ENCODE measurements around the gene NELL1. TPM values are rescaled to one million over a fixed set of nuclear protein-coding genes. Genes with fewer than 3 reads are reported as not detected.

NELL1 gene
- polyA plus RNA-seq, 2 of the 4 experiments (the other 2 are of a cell fraction) = not detected

DNA sequence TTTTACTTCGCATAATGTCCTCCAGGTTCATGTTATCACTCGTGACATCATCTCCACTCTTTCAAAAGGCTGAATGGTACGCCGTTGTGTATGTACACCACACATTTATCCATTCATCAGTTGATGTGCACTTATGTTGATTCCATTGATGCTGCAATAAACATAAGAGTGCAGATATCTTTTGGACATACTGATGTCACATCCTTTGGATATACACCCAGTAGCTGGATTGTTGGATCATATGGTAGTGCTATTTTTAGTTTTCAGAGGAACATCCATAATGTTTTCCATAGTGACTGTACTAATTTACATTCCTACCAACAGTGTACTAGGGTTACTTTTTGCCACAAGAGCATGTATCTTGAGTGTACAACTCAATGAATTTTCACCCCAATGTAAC, 25.0 kb upstream of the NELL1 start:
- WGBS (ENCODE audit: missing lambda C conversion rate) = 20% methylated on average over 4 of the region's 4 CpGs
- no peak for DNase-seq (ENCODE audit: low read depth in 1 of 2, low spot score in 1 of 2)
- Histone ChIP-seq H3K27ac (no peak overlapping the region), H3K9me3 (no peaks in the 10 kb centered on the region), H3K4me2 (no peak overlapping the region), H3K4me1 (no peaks in the 10 kb centered on the region), H3K4me3 (no peak overlapping the region)
- POLR2A ChIA-PET = no interaction called here
- CTCF ChIA-PET = interaction anchor here (3.5 kb wide), 1 partner anchor 28 kb away, joined by 15 read pairs; no protein-coding TSS in a partner anchor
- no peak for FAIRE-seq
- TF ChIP-seq ZFP36 (IDR thresholded peaks at IDR 0.05; ENCODE audit: borderline replicate concordance, partially characterized antibody) = no peak
- TF ChIP-seq EP300 (IDR thresholded peaks at IDR 0.05) = no peak
- TF ChIP-seq RCOR1 (IDR thresholded peaks at IDR 0.05; ENCODE audit: low read depth, low read length) = no peak
- TF ChIP-seq ZNF302 (CRISPR knock-in tag; IDR thresholded peaks at IDR 0.05) = no peak
- TF ChIP-seq TFCP2L1 (CRISPR knock-in tag; IDR thresholded peaks at IDR 0.05) = no peak
- TF ChIP-seq HOXA7 (CRISPR knock-in tag; IDR thresholded peaks at IDR 0.05) = no peak
- TF ChIP-seq, protein P1, sequence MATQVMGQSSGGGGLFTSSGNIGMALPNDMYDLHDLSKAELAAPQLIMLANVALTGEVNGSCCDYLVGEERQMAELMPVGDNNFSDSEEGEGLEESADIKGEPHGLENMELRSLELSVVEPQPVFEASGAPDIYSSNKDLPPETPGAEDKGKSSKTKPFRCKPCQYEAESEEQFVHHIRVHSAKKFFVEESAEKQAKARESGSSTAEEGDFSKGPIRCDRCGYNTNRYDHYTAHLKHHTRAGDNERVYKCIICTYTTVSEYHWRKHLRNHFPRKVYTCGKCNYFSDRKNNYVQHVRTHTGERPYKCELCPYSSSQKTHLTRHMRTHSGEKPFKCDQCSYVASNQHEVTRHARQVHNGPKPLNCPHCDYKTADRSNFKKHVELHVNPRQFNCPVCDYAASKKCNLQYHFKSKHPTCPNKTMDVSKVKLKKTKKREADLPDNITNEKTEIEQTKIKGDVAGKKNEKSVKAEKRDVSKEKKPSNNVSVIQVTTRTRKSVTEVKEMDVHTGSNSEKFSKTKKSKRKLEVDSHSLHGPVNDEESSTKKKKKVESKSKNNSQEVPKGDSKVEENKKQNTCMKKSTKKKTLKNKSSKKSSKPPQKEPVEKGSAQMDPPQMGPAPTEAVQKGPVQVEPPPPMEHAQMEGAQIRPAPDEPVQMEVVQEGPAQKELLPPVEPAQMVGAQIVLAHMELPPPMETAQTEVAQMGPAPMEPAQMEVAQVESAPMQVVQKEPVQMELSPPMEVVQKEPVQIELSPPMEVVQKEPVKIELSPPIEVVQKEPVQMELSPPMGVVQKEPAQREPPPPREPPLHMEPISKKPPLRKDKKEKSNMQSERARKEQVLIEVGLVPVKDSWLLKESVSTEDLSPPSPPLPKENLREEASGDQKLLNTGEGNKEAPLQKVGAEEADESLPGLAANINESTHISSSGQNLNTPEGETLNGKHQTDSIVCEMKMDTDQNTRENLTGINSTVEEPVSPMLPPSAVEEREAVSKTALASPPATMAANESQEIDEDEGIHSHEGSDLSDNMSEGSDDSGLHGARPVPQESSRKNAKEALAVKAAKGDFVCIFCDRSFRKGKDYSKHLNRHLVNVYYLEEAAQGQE (IDR thresholded peaks at IDR 0.05) = no peak
- no peak for TF ChIP-seq MAFK (IDR thresholded peaks at IDR 0.05; ENCODE audit: partially characterized antibody)
- TF ChIP-seq, protein P2, sequence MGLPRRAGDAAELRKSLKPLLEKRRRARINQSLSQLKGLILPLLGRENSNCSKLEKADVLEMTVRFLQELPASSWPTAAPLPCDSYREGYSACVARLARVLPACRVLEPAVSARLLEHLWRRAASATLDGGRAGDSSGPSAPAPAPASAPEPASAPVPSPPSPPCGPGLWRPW (IDR thresholded peaks at IDR 0.05) = no peak
- no peak for TF ChIP-seq KDM1A (IDR thresholded peaks at IDR 0.05; ENCODE audit: low read depth)
- TF ChIP-seq, protein P3, sequence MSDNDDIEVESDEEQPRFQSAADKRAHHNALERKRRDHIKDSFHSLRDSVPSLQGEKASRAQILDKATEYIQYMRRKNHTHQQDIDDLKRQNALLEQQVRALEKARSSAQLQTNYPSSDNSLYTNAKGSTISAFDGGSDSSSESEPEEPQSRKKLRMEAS (IDR thresholded peaks at IDR 0.05) = no peak
- TF ChIP-seq RNF2 (IDR thresholded peaks at IDR 0.05; ENCODE audit: borderline replicate concordance, low read depth) = no peak
- no peak for TF ChIP-seq FOSB (CRISPR knock-in tag; IDR thresholded peaks at IDR 0.05)
- ATAC-seq = no peak

DNA sequence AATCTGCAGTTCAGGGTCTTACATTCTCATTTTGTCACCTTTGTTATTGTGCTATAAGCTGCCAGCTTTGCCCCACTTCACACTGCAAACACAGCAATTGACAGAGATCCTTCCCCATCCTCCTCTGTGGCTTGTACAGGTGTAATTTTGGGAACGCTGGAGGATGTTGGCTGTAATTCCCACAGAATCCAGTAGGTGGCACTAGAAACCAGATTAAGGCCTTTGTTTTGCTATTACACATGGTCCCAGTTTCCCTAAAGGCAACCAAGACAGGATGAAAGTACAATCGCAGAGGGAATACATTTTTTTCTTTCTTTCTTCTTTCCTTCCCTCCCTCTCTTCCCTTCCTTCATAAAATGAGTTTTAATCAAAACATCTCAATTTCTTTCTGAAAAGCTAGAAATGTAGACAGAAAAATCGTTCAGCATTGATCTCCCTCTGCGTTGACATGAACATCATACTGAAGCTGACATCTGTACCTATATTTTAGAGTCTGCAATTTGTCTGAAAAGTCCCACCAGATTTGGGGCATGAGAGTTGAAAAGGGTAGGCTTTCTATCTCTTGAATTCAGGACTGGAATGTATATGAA, 21.3 kb upstream of the NELL1 start:
- Histone ChIP-seq H3K27ac (no peak overlapping the region), H3K4me2 (no peak overlapping the region), H3K9me3 (no peaks in the 10 kb centered on the region), H3K4me3 (no peak overlapping the region), H3K4me1 (no peaks in the 10 kb centered on the region)
- 33% methylated on average over 4 of the region's 4 CpGs for WGBS (ENCODE audit: missing lambda C conversion rate)
- CTCF ChIA-PET = interaction anchor here (0.7 to 3.0 kb wide), 22 partner anchors 9 to 1657 kb away, joined by 3 to 21 read pairs (median 4); no protein-coding TSS in a partner anchor
- POLR2A ChIA-PET = no interaction called here
- peak; percentile 75 to 85; a peak in 4 of 6 replicates for ATAC-seq
- DNase-seq (ENCODE audit: low read depth in 1 of 2, low spot score in 1 of 2) = peak; percentile 41 to 59
- TF ChIP-seq, protein P1 (IDR thresholded peaks at IDR 0.05) = no peak
- TF ChIP-seq, protein P4, sequence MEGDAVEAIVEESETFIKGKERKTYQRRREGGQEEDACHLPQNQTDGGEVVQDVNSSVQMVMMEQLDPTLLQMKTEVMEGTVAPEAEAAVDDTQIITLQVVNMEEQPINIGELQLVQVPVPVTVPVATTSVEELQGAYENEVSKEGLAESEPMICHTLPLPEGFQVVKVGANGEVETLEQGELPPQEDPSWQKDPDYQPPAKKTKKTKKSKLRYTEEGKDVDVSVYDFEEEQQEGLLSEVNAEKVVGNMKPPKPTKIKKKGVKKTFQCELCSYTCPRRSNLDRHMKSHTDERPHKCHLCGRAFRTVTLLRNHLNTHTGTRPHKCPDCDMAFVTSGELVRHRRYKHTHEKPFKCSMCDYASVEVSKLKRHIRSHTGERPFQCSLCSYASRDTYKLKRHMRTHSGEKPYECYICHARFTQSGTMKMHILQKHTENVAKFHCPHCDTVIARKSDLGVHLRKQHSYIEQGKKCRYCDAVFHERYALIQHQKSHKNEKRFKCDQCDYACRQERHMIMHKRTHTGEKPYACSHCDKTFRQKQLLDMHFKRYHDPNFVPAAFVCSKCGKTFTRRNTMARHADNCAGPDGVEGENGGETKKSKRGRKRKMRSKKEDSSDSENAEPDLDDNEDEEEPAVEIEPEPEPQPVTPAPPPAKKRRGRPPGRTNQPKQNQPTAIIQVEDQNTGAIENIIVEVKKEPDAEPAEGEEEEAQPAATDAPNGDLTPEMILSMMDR (IDR thresholded peaks at IDR 0.05) = peak; percentile 80
- TF ChIP-seq SMC3 (IDR thresholded peaks at IDR 0.05) (peak; percentile 65), RAD21 (conservative IDR thresholded peaks at IDR 0.05 in 1 of 2, IDR thresholded peaks at IDR 0.05 in 1 of 2) (peak; percentile 84 to 88), PHF8 (IDR thresholded peaks at IDR 0.05; ENCODE audit: borderline replicate concordance, low read depth) (no peak)
- FAIRE-seq = peak; percentile 13

Data from A549 (cell line).